H1 (cell line): Measurements from ENCODE around the gene PGAP3. TPM values are rescaled to one million over a fixed set of nuclear protein-coding genes. Genes with fewer than 3 reads are reported as not detected.

ENCODE experiments used
- CTCF ChIA-PET: fragments of 300-600 bp; sonication (Branson Sonifier 250); formaldehyde crosslinking; loops from one replicate; lab custom pipeline; 2021; ENCODE audit not compliant: partially characterized antibody; lab: Charles Lee
- POLR2A ChIA-PET: fragments of 300-600 bp; sonication (Branson Sonifier 250); formaldehyde crosslinking; loops from one replicate; lab custom pipeline; 2021; ENCODE audit warnings: inconsistent platforms; ENCODE audit not compliant: partially characterized antibody; lab: Charles Lee
- DNase-seq, 2 experiments: peaks; one replicate each; pipeline versions ENCODE4 v3.0.0 to v3.0.0-alpha.2; 2010 to 2022; ENCODE audit warnings: low spot score in 2 of 2, low read depth in 1 of 2, mixed read lengths in 1 of 2
- FAIRE-seq: peaks from 2 replicates; lab custom pipeline; 2011; peaks lifted over from hg19 to GRCh38; lab: Jason Lieb, UNC
- H2AFZ ChIP-seq: 2 replicates; pipeline ENCODE4 v1.8.1; 2012; ENCODE audit warnings: low read length, inconsistent platforms
- H2AK5ac ChIP-seq: 2 replicates; pipeline ENCODE4 v1.6.1; 2013; ENCODE audit warnings: low read depth, low read length
- H2BK120ac ChIP-seq: replicated peaks from 2 replicates; pipeline ENCODE3; 2013; ENCODE audit warnings: low read depth, low read length, inconsistent platforms
- H2BK12ac ChIP-seq: 2 replicates; pipeline ENCODE4 v1.6.1; 2013; ENCODE audit warnings: low read depth, low read length
- H2BK15ac ChIP-seq: 2 replicates; pipeline ENCODE4 v1.6.1; 2013; ENCODE audit warnings: low read length
- H2BK20ac ChIP-seq: 2 replicates; pipeline ENCODE4 v1.6.1; 2013; ENCODE audit warnings: low read length
- H2BK5ac ChIP-seq: 2 replicates; pipeline ENCODE4 v1.6.1; 2013; ENCODE audit warnings: low read depth, low read length
- H3K14ac ChIP-seq: 2 replicates; pipeline ENCODE4 v1.6.1; 2013; ENCODE audit warnings: inconsistent platforms; ENCODE audit not compliant: insufficient read length
- H3K18ac ChIP-seq: 2 replicates; pipeline ENCODE4 v1.6.1; 2013; ENCODE audit warnings: low read length; ENCODE audit errors: extremely low read depth
- H3K23ac ChIP-seq: 2 replicates; pipeline ENCODE4 v1.6.1; 2013; ENCODE audit warnings: inconsistent platforms; ENCODE audit not compliant: insufficient read length
- H3K23me2 ChIP-seq: 2 replicates; pipeline ENCODE4 v1.6.1; 2013; ENCODE audit warnings: low read depth, low read length
- H3K27ac ChIP-seq: 2 replicates; pipeline ENCODE4 v1.6.1; 2011; ENCODE audit warnings: low read depth, low read length, inconsistent platforms
- H3K27me3 ChIP-seq, 4 experiments: replicated peaks in 1 of 4; 1 replicate in 1 of 4; 2 replicates in 3 of 4; pipeline versions ENCODE4 v1.6.1 to v1.8.1; 2011 to 2013; ENCODE audit warnings: low read length in 3 of 4, mild to moderate bottlenecking in 3 of 4, inconsistent platforms in 2 of 4, mixed read lengths in 2 of 4, moderate library complexity in 1 of 4; ENCODE audit not compliant: control insufficient read depth in 3 of 4, insufficient read depth in 3 of 4; ENCODE audit errors: extremely low read depth in 1 of 4
- H3K36me3 ChIP-seq, 4 experiments: 2 replicates each; pipeline versions ENCODE4 v1.6.1 to v1.8.1; 2011 to 2013; ENCODE audit warnings: mild to moderate bottlenecking in 4 of 4, low read length in 3 of 4, moderate library complexity in 2 of 4, control low read depth in 1 of 4, inconsistent platforms in 1 of 4; ENCODE audit not compliant: insufficient read depth in 4 of 4, control insufficient read depth in 2 of 4
- H3K4ac ChIP-seq: replicated peaks from 2 replicates; pipeline ENCODE3; 2013; ENCODE audit warnings: low read length, low read depth, mixed read lengths, inconsistent platforms; ENCODE audit not compliant: insufficient read length
- H3K4me1 ChIP-seq, 4 experiments: replicated peaks in 1 of 4; 1 replicate in 1 of 4; 2 replicates in 3 of 4; pipeline versions ENCODE4 v1.6.1 to v1.8.1; 2011 to 2013; ENCODE audit warnings: low read length in 3 of 4, inconsistent platforms in 2 of 4, mixed read lengths in 1 of 4; ENCODE audit not compliant: insufficient read depth in 4 of 4, control insufficient read depth in 3 of 4
- H3K4me2 ChIP-seq, 2 experiments: 2 replicates each; pipeline versions ENCODE4 v1.6.1 to v1.8.1; 2011 to 2013; ENCODE audit warnings: low read depth in 2 of 2, low read length in 2 of 2, control low read depth in 1 of 2, inconsistent platforms in 1 of 2, mild to moderate bottlenecking in 1 of 2; ENCODE audit not compliant: insufficient read depth in 1 of 2
- H3K4me3 ChIP-seq, 4 experiments: fragments of 200-600, 300-600 bp in 1 of 4; sonication (generic), shearing (Covaris generic), sonication (Bioruptor Twin) in 1 of 4; 2 replicates each; pipeline versions ENCODE4 v1.5.1 to v1.8.1; 2011 to 2016; ENCODE audit warnings: low read length in 4 of 4, low read depth in 3 of 4, control low read depth in 2 of 4, inconsistent platforms in 2 of 4, mild to moderate bottlenecking in 2 of 4, mixed read lengths in 1 of 4, moderate library complexity in 1 of 4; ENCODE audit not compliant: insufficient read depth in 2 of 4; ENCODE audit errors: extremely low read depth in 1 of 4
- H3K56ac ChIP-seq: replicated peaks from 2 replicates; pipeline ENCODE3; 2013; ENCODE audit warnings: low read depth, mild to moderate bottlenecking, mixed read lengths, low read length, inconsistent platforms; ENCODE audit not compliant: insufficient read length
- H3K79me1 ChIP-seq: 2 replicates; pipeline ENCODE4 v1.6.1; 2013; ENCODE audit warnings: low read depth, low read length, control low read depth
- H3K79me2 ChIP-seq, 2 experiments: 2 replicates each; pipeline versions ENCODE4 v1.6.1 to v1.8.1; 2012 to 2013; ENCODE audit warnings: low read length in 2 of 2, mild to moderate bottlenecking in 2 of 2, inconsistent platforms in 1 of 2; ENCODE audit not compliant: insufficient read depth in 2 of 2, control insufficient read depth in 1 of 2
- H3K9ac ChIP-seq, 4 experiments: replicated peaks in 1 of 4; 1 replicate in 1 of 4; 2 replicates in 3 of 4; pipeline versions ENCODE4 v1.6.1 to v1.8.1; 2011 to 2013; ENCODE audit warnings: low read depth in 3 of 4, low read length in 3 of 4, control low read depth in 2 of 4, mild to moderate bottlenecking in 2 of 4, moderate library complexity in 2 of 4, inconsistent platforms in 1 of 4; ENCODE audit errors: extremely low read depth in 1 of 4
- H3K9me3 ChIP-seq, 2 experiments: 2 replicates each; pipeline versions ENCODE4 v1.6.1 to v1.8.1; 2012 to 2013; ENCODE audit warnings: mild to moderate bottlenecking in 2 of 2, moderate library complexity in 2 of 2, control low read depth in 1 of 2, inconsistent platforms in 1 of 2, low read depth in 1 of 2, low read length in 1 of 2, mixed read lengths in 1 of 2; ENCODE audit not compliant: insufficient read depth in 2 of 2
- H4K20me1 ChIP-seq, 2 experiments: replicated peaks in 1 of 2; 2 replicates each; pipeline versions ENCODE3 to v1.8.1; 2011 to 2013; ENCODE audit warnings: inconsistent platforms in 2 of 2, low read length in 2 of 2, mild to moderate bottlenecking in 1 of 2; ENCODE audit not compliant: insufficient read depth in 2 of 2, control insufficient read depth in 1 of 2
- H4K5ac ChIP-seq: 2 replicates; pipeline ENCODE4 v1.6.1; 2013; ENCODE audit warnings: low read length, low read depth, mixed read lengths, inconsistent platforms; ENCODE audit not compliant: insufficient read length
- H4K8ac ChIP-seq: 2 replicates; pipeline ENCODE4 v1.8.0; 2013; ENCODE audit warnings: mild to moderate bottlenecking, moderate library complexity, low read length, inconsistent platforms; ENCODE audit not compliant: insufficient read depth; ENCODE audit errors: extremely low read depth
- H4K91ac ChIP-seq: replicated peaks from 2 replicates; pipeline ENCODE3; 2013; ENCODE audit warnings: low read length, mixed read lengths, inconsistent platforms; ENCODE audit not compliant: insufficient read length
- HDAC2 ChIP-seq, 2 experiments: fragments of 300-600 bp in 1 of 2; sonication (generic) in 1 of 2; IDR thresholded peaks; 2 replicates each; pipeline ENCODE4 v1.6.1; 2011 to 2012; ENCODE audit warnings: low read depth in 2 of 2, low read length in 2 of 2, mild to moderate bottlenecking in 2 of 2, moderate library complexity in 2 of 2, borderline replicate concordance in 1 of 2, inconsistent platforms in 1 of 2
- KDM4A ChIP-seq: IDR thresholded peaks from one replicate; pipeline ENCODE4 v1.7.1; 2012; ENCODE audit warnings: low read depth, mild to moderate bottlenecking, moderate library complexity, low read length, inconsistent platforms; ENCODE audit not compliant: severe bottlenecking
- KDM5A ChIP-seq: fragments of 200-600 bp; IDR thresholded peaks from 2 replicates; pipeline ENCODE4 v1.7.1; 2012; ENCODE audit warnings: mild to moderate bottlenecking, low read length, inconsistent platforms, mixed read lengths
- POLR2A ChIP-seq, 2 experiments: IDR thresholded peaks; 1 replicate in 1 of 2; 2 replicates in 1 of 2; pipeline ENCODE4 v1.6.1; 2011; ENCODE audit warnings: low read depth in 2 of 2, low read length in 2 of 2, mild to moderate bottlenecking in 2 of 2; ENCODE audit errors: control extremely low read depth in 1 of 2
- POU5F1 ChIP-seq: IDR thresholded peaks from 2 replicates; pipeline ENCODE4 v1.6.1; 2011; ENCODE audit warnings: low read depth, mild to moderate bottlenecking, low read length, moderate library complexity
- RBBP5 ChIP-seq: IDR thresholded peaks from 2 replicates; pipeline ENCODE4 v1.7.1; 2012; ENCODE audit warnings: low read depth, mild to moderate bottlenecking, inconsistent platforms, low read length, moderate library complexity, borderline replicate concordance
- SP4 ChIP-seq: IDR thresholded peaks from 2 replicates; pipeline ENCODE4 v1.6.1; 2012; ENCODE audit warnings: low read length, inconsistent platforms
- TAF7 ChIP-seq: optimal IDR thresholded peaks from 2 replicates; pipeline ENCODE3; 2011; ENCODE audit warnings: low read depth, mild to moderate bottlenecking, inconsistent platforms, low read length, moderate library complexity, borderline replicate concordance
- TBP ChIP-seq: IDR thresholded peaks from 2 replicates; pipeline ENCODE4 v1.6.1; 2011; ENCODE audit warnings: low read depth, low read length, improper control_type of control experiment
- WGBS, 2 experiments: shearing (Covaris generic) in 1 of 2; methylation state at CpG; one replicate each; pipeline versions ENCODE4 v1.1.6 to v1.1.7; 2013 to 2015; ENCODE audit warnings: low lambda C conversion rate in 2 of 2, mixed read lengths in 2 of 2, inconsistent platforms in 1 of 2, low coverage in 1 of 2, missing lambda C conversion rate in 1 of 2; ENCODE audit not compliant: insufficient replicate concordance in 2 of 2, insufficient coverage in 1 of 2, insufficient read length in 1 of 2; ENCODE audit errors: extremely low coverage in 1 of 2, missing lambda C conversion rate in 1 of 2; 5-methylcytosine and 5-hydroxymethylcytosine counted together
- polyA plus RNA-seq, 7 experiments: library from polyadenylated mRNA; depleted of rRNA in 3 of 7; stranded (reverse) in 5 of 7; unstranded in 2 of 7; fragments of >200 nt in 5 of 7; fragments of 200-250 nt in 2 of 7; gene quantifications; 1 replicate in 5 of 7; 2 replicates in 1 of 7; 4 replicates in 1 of 7; pipeline versions ENCODE4 v1.2.1 to v1.2.3, GENCODE V29; 2011 to 2013; ENCODE audit warnings: missing spikeins in 2 of 7, mixed read lengths in 2 of 7
- total RNA-seq: library from RNA; stranded (reverse); fragmentation: NEBNext Ultra II Directional; extraction: Animal tissue kit (Norgen Biotek cat#: 25700); gene quantifications from 2 replicates; pipeline ENCODE4 v1.2.1, GENCODE V29; 2021
- TF ChIP-seq, protein P1 (sequence below): IDR thresholded peaks from 2 replicates; pipeline ENCODE4 v1.6.1; 2012; ENCODE audit warnings: low read length, inconsistent platforms

PGAP3 gene
- total and polyA plus RNA-seq, 2 of the 8 experiments (the other 6 are each of a cell fraction or from before 2014, with no cell fraction given), result 21.0 to 30.7 TPM

DNA sequence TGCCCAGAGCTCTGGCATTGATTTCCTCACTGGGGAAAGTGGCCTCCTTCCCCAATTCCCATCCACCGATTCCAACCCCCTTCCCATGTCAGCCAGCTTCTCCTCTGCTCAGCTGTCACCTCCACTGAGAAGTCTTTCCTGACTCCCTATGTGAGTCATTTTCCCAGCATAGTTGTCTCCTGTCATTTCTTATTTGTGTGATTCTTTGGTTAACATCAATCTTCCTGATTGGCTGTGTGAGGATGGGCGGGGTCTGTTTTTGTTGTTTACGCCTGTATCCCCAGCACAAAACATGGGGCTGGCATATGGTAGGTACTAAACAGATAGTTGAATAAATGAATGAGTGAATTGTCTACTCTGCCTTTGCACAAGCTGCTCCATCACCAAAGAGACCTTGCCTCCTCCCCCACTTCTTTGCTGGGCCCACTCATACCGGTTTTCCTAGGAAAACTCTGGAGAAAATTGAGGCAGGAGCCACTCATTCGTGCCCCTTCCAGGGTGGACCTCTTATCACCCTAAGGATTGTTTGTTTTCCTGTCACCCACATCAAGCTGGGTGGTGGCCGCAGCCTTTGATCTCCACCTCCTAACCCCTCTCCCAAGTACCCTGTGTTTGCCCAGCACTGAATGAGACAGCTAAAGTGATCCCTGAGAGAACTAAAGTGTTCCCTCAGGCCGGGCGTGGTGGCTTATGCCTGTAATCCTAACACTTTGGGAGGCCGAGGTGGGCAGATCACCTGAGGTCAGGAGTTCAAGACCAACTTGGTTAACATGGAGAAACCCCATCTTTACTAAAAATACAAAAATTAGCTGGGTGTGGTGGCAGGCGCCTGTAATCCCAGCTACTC, 48.7 kb upstream of the PGAP3 start:
- H3K14ac ChIP-seq, result no peak overlapping the region
- no peak overlapping the region for H4K5ac ChIP-seq
- H3K4me2 ChIP-seq, result peak overlapping the region in 1 of 2 experiments; percentile 96; a peak in 1 of 4 replicates
- no peak for DNase-seq
- no peaks in the 10 kb centered on the region for H3K9me3 ChIP-seq
- no peak overlapping the region for H2BK12ac ChIP-seq
- no peak overlapping the region for H2AFZ ChIP-seq
- H2BK5ac ChIP-seq, result no peak overlapping the region
- H3K23ac ChIP-seq, result no peak overlapping the region
- H3K56ac ChIP-seq, result no peak overlapping the region
- no peak overlapping the region for H4K91ac ChIP-seq
- H2BK20ac ChIP-seq, result no peak overlapping the region
- H3K4ac ChIP-seq, result no peak overlapping the region
- H4K20me1 ChIP-seq, result no peaks in the 10 kb centered on the region
- peaks cover 5 to 31% (median 23%) of the 10 kb centered on the region in 4 experiments for H3K4me1 ChIP-seq
- H4K8ac ChIP-seq, result no peak overlapping the region
- POLR2A ChIA-PET, result interaction anchor here (1.0 to 1.3 kb wide), 3 partner anchors 13 to 41 kb away, joined by 4 read pairs; no protein-coding TSS in a partner anchor
- H2BK120ac ChIP-seq, result no peak overlapping the region
- CTCF ChIA-PET, result interaction anchor here (0.6 to 1.4 kb wide), 5 partner anchors 14 to 116 kb away, joined by 3 read pairs; no protein-coding TSS in a partner anchor
- peaks cover 23% of the 10 kb centered on the region for H3K23me2 ChIP-seq
- H3K9ac ChIP-seq, result no peak overlapping the region
- H3K18ac ChIP-seq, result no peak overlapping the region
- no peak overlapping the region; the same call in 1 of the 2 replicates for H2AK5ac ChIP-seq
- no peak overlapping the region; the same call in 1 of the 2 replicates for H3K27ac ChIP-seq
- no peak overlapping the region for H2BK15ac ChIP-seq
- 85% methylated on average over 10 of the region's 10 CpGs; no CpG with 5 or more reads in 1 of the 2 experiments for WGBS, 2 experiments
- H3K36me3 ChIP-seq, result no peaks in the 10 kb centered on the region
- H3K79me1 ChIP-seq, result 0 out of 2 replicates have a peak, but pooled peaks cover 5% of the 10 kb centered on the region
- H3K4me3 ChIP-seq, result no peak overlapping the region
- peaks cover 0 to 9% of the 10 kb centered on the region in 2 experiments; a peak in 2 of 4 replicates for H3K79me2 ChIP-seq
- H3K27me3 ChIP-seq, result no peaks in the 10 kb centered on the region
- peak; percentile 66 for FAIRE-seq
- no peak for TF ChIP-seq TAF7
- TF ChIP-seq POU5F1, result no peak
- no peak for TF ChIP-seq KDM4A
- TF ChIP-seq SP4, result no peak
- TF ChIP-seq, protein P1, sequence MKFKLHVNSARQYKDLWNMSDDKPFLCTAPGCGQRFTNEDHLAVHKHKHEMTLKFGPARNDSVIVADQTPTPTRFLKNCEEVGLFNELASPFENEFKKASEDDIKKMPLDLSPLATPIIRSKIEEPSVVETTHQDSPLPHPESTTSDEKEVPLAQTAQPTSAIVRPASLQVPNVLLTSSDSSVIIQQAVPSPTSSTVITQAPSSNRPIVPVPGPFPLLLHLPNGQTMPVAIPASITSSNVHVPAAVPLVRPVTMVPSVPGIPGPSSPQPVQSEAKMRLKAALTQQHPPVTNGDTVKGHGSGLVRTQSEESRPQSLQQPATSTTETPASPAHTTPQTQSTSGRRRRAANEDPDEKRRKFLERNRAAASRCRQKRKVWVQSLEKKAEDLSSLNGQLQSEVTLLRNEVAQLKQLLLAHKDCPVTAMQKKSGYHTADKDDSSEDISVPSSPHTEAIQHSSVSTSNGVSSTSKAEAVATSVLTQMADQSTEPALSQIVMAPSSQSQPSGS, result no peak
- no peak for TF ChIP-seq KDM5A
- no peak for TF ChIP-seq RBBP5
- no peak for TF ChIP-seq HDAC2 (IDR thresholded peaks at IDR 0.05; ENCODE audit: borderline replicate concordance in 1 of 2, low read depth in 2 of 2, low read length in 2 of 2)
- no peak for TF ChIP-seq TBP
- TF ChIP-seq POLR2A (IDR thresholded peaks at IDR 0.05; ENCODE audit: control extremely low read depth in 1 of 2, low read depth in 2 of 2, low read length in 2 of 2), result no peak
